Tibial artery (tissue), 4 donors: ENCODE data around the gene RASAL2.
A peak's percentile ranks its signal among the peaks of the same experiment; 100 is the strongest.

Experiments
- DNase-seq, 2 donors: peaks; one replicate each; pipeline ENCODE4 v3.0.0-alpha.2; 2019
- H3K27ac ChIP-seq, 2 donors: fragments of 200-600 bp; sonication (generic) in 1 of 2; 1 replicate in 1 of 2; 2 replicates in 1 of 2; pipeline ENCODE4 v1.5.1; 2018 to 2019; ENCODE audit warnings: mild to moderate bottlenecking in 1 of 2
- H3K27me3 ChIP-seq, 2 donors: fragments of 200-600 bp; sonication (generic) in 1 of 2; one replicate each; pipeline versions ENCODE4 v1.5.1 to v1.6.0; 2016 to 2019
- H3K36me3 ChIP-seq, 3 donors: fragments of 200-600 bp; sonication (generic) in 2 of 3; one replicate each; pipeline ENCODE4 v1.5.1; 2016 to 2019; ENCODE audit warnings: mild to moderate bottlenecking in 2 of 3
- H3K4me1 ChIP-seq, 4 donors: fragments of 200-600 bp; sonication (generic) in 2 of 4; 1 replicate in 3 of 4; 2 replicates in 1 of 4; pipeline ENCODE4 v1.5.1; 2016 to 2019
- H3K4me3 ChIP-seq, 2 donors: fragments of 200-600 bp; sonication (generic) in 1 of 2; 1 replicate in 1 of 2; 2 replicates in 1 of 2; pipeline ENCODE4 v1.5.1; 2018 to 2019; ENCODE audit warnings: mild to moderate bottlenecking in 2 of 2
- H3K9me3 ChIP-seq, 3 donors: fragments of 200-600 bp; sonication (generic) in 1 of 3; one replicate each; pipeline ENCODE4 v1.5.1; 2016 to 2019
- intact Hi-C: fragments of 100-400 bp; cut with DNase I; formaldehyde crosslinking; loops from one replicate; pipeline ENCODE4 v1.15.0; 2023; ENCODE audit warnings: low total_unique reads
- TF ChIP-seq, protein P1 (sequence below), 2 experiments: fragments of 200-600 bp in 1 of 2; fragments of 450-650 bp in 1 of 2; IDR thresholded peaks; one replicate each; pipeline ENCODE4 v1.5.1; 2017 to 2019; ENCODE audit warnings: antibody characterized with exemption in 2 of 2, mild to moderate bottlenecking in 1 of 2, moderate library complexity in 1 of 2

Gene RASAL2

DNA sequence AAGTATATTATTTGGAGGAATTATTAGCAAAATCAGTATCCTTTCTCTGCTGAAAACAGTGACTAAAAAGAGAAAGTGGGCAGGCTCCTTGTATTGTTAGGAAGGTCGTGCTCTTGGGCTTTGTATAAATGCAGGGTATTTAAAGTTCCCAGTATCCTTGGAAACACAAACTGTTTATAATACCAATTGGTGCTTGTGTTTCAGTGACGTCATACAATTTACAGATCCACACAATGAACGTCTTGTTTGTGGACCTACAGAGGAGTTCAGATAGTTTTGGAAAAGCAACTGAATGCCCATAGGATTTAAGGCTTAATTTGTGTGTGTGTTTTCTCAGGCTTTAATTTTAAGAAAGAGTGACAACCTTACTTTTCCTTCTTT is 168.2 kb downstream of the RASAL2 start:
- Histone ChIP-seq H3K4me3 (no peak overlapping the region), H3K27ac (peak overlapping the region in 1 of 2 donors; percentile 1), H3K9me3 (no peaks in the 10 kb centered on the region), H3K27me3 (no peaks in the 10 kb centered on the region), H3K4me1 (peaks cover 0 to 35% (median 9%) of the 10 kb centered on the region in 4 donors), H3K36me3 (no peaks in the 10 kb centered on the region)
- no peak for DNase-seq
- TF ChIP-seq, protein P1, sequence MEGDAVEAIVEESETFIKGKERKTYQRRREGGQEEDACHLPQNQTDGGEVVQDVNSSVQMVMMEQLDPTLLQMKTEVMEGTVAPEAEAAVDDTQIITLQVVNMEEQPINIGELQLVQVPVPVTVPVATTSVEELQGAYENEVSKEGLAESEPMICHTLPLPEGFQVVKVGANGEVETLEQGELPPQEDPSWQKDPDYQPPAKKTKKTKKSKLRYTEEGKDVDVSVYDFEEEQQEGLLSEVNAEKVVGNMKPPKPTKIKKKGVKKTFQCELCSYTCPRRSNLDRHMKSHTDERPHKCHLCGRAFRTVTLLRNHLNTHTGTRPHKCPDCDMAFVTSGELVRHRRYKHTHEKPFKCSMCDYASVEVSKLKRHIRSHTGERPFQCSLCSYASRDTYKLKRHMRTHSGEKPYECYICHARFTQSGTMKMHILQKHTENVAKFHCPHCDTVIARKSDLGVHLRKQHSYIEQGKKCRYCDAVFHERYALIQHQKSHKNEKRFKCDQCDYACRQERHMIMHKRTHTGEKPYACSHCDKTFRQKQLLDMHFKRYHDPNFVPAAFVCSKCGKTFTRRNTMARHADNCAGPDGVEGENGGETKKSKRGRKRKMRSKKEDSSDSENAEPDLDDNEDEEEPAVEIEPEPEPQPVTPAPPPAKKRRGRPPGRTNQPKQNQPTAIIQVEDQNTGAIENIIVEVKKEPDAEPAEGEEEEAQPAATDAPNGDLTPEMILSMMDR (IDR thresholded peaks at IDR 0.05), result no peak
- intact Hi-C loops, result no loop called here

DNA sequence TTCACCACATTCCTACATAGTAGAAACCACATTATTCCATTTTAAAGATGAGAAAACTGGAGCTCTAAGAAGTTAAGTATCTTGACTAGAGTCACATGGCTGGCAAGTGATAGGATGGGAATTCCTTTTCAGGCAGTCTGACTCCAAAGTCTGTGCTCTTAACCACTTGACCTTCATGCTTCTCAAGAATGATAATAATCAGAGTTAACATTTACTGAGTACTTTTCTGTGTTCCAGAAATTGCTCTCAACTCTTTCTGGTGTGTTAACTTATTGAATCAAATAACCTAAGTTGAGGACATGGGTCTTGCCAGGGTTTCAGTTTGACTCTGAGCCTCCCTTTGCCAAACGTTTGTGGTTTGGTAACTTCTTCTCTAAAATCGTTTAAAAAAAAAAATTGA is 169.4 kb downstream of the RASAL2 start:
- H3K4me3 ChIP-seq, result no peak overlapping the region
- H3K36me3 ChIP-seq, result no peaks in the 10 kb centered on the region
- peaks cover 0 to 35% (median 9%) of the 10 kb centered on the region in 4 donors for H3K4me1 ChIP-seq
- TF ChIP-seq, protein P1 (IDR thresholded peaks at IDR 0.05), result no peak
- no peaks in the 10 kb centered on the region for H3K9me3 ChIP-seq
- DNase-seq, result no peak
- intact Hi-C loops, result no loop called here
- H3K27me3 ChIP-seq, result no peaks in the 10 kb centered on the region
- peak overlapping the region in 1 of 2 donors; percentile 28 for H3K27ac ChIP-seq

DNA sequence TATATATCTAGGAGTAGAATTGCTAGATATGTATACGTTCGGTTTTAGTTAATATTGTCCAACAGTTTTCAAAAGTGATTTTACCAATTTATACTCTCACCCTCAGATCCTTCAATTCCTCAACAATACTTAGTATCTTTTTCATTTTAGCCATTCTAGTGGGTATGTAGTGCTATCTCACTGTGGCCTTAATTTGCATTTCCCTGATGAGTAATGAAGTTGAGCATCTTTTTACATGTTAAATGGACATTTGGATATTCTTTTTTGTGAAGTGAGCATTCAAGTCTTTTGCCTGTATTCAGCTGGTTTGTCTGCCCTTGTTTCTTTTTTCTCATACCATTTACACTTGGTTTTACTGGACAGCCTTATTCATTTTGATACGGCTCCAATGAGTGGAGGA is 172.2 kb downstream of the RASAL2 start:
- intact Hi-C loops, result no loop called here
- Histone ChIP-seq H3K4me3 (no peak overlapping the region), H3K36me3 (no peaks in the 10 kb centered on the region), H3K27ac (no peak overlapping the region), H3K9me3 (no peaks in the 10 kb centered on the region), H3K4me1 (peaks cover 0 to 36% (median 9%) of the 10 kb centered on the region in 4 donors), H3K27me3 (no peaks in the 10 kb centered on the region)
- TF ChIP-seq, protein P1 (IDR thresholded peaks at IDR 0.05), result no peak
- DNase-seq, result no peak

DNA sequence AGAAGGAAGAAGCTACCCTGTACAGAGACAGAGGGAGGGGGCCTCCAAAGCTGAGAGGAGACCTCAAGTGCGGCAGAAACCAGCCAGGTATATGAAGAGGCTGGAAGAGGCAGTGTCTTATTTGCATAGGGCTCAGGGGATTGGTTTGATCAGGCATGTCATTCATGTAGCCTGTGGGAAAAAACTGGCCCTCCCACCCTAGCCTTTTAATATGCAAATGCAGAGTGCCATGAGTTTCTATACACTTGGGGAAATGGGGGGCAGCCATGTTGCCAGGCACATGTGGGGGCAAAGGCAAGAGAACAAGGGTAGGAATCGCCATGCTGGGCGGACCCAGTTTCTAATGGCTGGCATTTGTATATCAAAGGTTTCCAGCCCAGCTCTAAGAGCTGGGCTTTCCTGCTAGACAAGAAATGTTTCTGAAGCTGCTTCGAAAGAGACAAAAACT is 172.7 kb downstream of the RASAL2 start:
- H3K36me3 ChIP-seq, result no peaks in the 10 kb centered on the region

DNA sequence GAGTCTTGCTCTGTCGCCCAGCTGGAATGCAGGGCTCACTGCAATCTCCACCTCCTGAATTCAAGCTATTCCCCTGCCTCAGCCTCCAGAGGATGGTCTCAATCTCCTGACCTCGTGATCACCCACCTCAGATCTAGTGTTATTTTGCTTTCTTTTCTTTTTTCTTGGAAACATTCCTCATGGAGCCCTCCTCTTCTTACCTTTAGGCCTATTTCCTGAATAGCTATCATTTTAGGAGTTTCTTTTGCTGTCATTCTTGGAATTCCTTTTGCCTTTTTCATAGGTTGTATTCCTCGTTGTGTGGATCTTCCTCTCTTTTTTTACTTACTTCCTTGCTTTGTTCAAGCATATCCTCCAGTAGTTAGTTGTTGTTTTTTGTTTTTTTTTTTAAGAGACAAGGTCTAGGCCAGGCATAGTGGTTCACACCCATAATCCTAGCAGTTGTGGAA is 173.8 kb downstream of the RASAL2 start:
- TF ChIP-seq, protein P1 (IDR thresholded peaks at IDR 0.05), result no peak
- Histone ChIP-seq H3K4me1 (peaks cover 0 to 34% (median 10%) of the 10 kb centered on the region in 4 donors), H3K9me3 (no peaks in the 10 kb centered on the region), H3K27ac (no peak overlapping the region), H3K36me3 (no peaks in the 10 kb centered on the region), H3K27me3 (no peaks in the 10 kb centered on the region), H3K4me3 (no peak overlapping the region)
- DNase-seq, result no peak
- intact Hi-C loops, result no loop called here

More for the DNA sequence above, 172.7 kb downstream of the RASAL2 start:
- Histone ChIP-seq H3K4me1 (peaks cover 0 to 36% (median 12%) of the 10 kb centered on the region in 4 donors), H3K9me3 (no peaks in the 10 kb centered on the region), H3K27me3 (no peaks in the 10 kb centered on the region), H3K27ac (no peak overlapping the region), H3K4me3 (no peak overlapping the region)
- no peak for DNase-seq
- intact Hi-C loops, result no loop called here
- TF ChIP-seq, protein P1 (IDR thresholded peaks at IDR 0.05), result no peak

DNA sequence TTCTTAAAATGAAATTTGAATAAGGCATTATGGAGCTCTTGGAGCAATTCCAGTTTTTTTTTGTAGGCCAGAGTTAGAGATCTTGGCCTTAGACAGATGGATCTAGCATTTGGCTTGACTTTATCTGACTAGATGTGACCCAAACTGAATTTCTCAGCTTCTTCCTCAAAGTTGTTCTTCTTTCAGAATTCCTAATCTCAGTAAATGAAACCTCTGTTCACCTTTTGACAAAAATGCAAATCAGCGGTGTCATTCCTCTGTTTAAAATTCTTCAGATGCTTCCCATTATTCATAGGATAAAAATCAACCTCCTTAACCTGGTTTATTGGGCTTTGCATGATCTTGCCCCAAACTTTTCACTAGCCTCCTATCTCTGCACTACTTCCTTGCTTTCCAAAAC is 177.6 kb downstream of the RASAL2 start:
- no peaks in the 10 kb centered on the region for H3K9me3 ChIP-seq
- intact Hi-C loops, result no loop called here
- TF ChIP-seq, protein P1 (IDR thresholded peaks at IDR 0.05), result no peak
- DNase-seq, result no peak
- no peak overlapping the region for H3K27ac ChIP-seq
- peaks cover 0 to 42% (median 4%) of the 10 kb centered on the region in 4 donors for H3K4me1 ChIP-seq
- H3K4me3 ChIP-seq, result no peak overlapping the region
- H3K27me3 ChIP-seq, result no peaks in the 10 kb centered on the region
- H3K36me3 ChIP-seq, result no peaks in the 10 kb centered on the region
